ENCODE measurements around the gene SEMA4F.
"Not testable (repeated sequence)": the region's sequence is repeated elsewhere in the genome, so short reads cannot be mapped to it uniquely, and the experiment has no call there.

The SEMA4F gene
- total RNA-seq: 20.0 to 41.6 (median 25.6) reads per million in 4 experiments

DNA sequence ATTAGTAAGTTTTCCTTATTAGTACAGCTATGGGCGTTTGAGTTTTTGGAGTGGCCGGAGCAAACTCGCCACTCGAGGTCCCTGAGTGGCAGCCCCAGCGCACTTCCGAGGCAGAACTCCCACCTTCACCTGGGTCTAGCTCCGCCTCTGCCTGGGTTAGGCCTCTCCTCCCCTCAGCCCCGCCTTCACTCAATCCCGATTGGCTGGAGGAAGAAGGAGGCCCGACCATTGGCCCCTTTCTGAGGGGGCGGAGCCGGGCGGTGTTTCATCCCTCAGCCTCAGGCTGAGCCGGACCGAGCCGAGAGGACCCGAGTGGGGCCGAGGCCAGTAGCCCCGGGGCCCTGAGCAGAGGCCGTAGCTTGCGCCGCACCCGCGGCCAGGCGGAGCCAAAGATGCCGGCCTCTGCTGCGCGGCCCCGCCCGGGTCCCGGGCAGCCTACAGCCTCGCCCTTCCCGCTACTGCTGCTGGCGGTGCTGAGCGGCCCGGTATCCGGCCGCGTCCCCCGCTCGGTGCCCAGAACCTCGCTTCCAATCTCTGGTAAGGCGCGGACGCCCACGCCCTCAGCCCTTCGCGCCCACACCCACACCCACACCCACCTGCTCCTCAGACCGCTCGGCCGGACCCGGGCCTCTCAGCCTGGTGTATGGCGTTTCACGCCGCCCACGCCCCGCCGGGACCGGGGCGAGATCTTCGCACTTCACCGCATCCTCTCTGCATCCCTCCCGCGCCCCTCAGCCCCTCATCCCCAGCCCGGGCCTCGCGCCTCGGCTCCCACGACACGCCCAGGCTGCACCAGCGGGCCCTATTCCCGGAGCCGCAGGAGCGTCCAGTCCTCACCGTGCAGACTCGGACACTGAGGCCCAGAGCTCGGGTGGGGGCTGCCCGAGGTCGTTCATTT, at the start of gene SEMA4F:
TSS of gene SEMA4F (plus strand) at position 263 of the 898 bp plus-strand sequence. CDS start at position 393, 130 bp downstream.
- peak; percentile 92 for DNase-seq

DNA sequence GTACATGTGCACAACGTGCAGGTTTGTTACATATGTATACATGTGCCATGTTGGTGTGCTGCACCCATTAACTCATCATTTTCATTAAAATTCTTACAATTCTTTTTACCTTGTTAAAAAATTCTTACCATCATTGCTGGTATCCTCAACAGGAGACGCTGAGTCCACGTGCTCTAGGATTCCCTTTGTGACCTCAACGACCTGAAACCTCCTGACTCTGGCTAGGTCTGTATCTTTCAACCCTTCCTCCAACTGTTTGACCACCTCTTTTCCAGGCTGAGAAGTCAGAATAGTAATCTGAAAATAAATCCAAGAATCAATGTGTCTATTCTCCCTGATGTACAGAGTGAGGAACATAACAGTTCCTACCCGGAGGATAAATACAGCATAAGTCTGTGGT, 47.1 kb upstream of the SEMA4F start:
- no peak for DNase-seq

GRCh38 chr2:74617122-74617521, 36.9 kb upstream of the SEMA4F start:
- no peak for DNase-seq

DNA sequence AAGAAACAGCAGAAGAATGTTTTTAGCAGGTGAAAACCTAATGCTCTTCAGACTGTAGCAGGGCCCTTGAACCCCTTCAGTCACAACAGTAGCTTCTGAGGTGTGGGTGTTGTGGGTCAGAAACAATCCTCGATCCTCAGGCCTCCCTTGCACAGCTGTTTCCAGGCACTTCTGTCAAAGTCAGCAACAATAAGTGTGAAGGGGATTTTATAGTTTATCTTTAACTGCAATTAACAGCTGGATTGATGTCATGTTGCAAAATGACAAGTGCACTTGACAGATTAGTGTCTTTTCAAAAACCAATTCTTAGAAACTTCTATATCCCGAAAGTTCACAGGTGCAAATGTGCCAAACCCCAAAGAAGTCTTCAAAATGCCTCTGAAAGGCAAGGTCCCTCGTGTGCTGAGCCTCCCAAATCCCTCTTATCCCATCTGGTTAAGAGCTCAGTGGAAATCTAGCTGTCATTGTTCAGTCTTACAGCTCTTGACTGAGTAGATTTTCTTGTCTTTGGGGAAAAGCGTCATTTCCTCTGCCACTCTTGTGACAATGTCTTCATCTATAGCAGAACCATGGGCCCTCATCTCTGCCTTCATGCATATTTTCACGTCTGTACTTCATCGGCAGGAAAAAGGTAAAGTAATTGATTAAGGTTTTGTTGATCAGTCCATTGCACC, 35.5 kb upstream of the SEMA4F start:
- DNase-seq: no peak

GRCh38 chr2:74619651-74620297, 34.3 kb upstream of the SEMA4F start:
- no peak for DNase-seq

DNA sequence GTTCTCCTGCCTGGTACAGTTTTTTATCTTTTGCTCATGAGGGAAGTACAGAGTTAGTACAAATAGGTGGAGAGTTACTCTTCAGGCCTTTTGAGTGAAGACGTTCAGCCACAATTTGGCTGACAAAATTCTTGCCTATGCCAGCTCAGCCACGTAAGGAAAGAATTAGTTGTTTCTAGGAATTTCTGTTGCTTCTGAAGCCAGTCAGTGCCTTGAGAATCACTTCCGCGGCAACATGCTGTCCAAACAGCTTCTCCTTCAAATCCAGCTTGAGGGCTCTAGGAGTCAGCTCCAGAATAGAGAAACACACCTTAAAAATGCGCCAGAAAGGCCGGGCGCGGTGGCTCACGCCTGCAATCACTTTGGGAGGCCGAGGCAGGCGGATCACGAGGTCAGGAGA, 33.4 kb upstream of the SEMA4F start:
- no peak for DNase-seq

DNA sequence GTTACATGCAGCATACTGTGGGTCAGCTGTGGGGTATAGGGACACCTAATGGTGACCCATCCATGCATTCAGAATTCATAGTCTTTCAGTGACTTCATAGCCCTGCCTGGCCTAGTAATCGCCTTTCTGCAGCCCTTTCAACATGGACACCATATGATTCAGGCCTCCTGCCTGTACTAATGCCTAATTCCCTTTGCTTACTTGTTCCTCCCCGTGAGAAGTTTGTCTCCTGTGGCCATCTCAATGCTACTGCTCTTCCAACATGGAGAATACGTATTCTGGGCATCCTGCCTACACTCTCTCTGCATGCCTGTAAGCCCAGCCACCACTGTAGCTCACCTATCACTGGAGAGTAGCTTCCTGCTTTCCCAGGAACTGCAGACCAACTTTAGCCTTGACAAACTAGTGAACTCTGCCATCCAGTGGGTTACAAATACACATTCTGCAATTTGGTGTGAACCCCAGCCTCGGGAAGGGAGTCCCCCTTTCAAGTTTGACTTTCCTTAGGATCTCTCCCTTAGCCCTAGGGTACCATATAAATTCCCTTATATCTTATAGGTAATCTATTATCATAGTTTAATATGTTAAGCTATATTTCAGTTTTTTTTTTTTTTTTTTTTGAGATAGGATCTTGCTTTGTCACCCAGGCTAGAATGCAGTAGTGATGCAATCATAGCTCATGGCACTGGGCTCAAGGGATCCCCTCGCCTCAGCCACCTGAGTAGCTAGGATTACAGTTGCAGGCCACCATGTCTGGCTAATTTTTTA, 28.2 kb upstream of the SEMA4F start:
- DNase-seq: no peak

GRCh38 chr2:74628538-74629105, 25.4 kb upstream of the SEMA4F start:
- no peak for DNase-seq

GRCh38 chr2:74630454-74630853, 23.6 kb upstream of the SEMA4F start:
- DNase-seq: not testable (repeated sequence)

DNA sequence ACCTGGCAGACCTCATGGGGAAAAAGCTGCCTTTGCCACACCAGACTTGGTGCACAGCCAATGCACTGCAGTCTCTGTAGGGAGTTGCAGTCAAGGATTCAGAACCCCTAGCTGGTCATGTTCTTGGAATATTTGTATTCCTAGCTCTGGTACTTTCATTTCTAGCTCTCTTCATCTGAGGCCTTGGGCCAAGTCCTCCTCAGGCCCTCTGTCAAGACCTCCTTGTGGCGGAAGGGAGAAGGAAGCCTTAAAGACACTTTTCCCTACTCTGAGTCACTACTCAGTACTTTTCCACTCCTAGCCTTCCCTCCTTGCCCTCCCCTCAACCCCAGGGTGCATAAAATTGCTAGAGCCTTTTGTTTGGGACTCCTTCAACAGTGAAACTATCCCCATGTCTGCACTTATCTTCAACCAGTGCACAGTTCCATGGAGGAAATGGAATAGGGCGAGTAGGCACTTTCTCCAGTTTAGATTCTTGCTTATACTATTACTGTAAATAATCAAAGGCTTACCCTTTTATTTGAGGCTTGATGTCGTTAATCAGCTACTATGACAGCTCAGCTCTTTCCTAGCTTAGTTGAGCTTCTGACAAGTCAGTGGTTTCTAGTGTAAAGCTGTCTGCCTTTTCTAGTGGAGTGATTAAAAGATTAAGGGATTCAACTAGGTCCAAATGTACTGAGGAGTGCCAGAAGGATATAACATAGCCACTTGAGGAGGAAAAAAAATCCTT, 21.7 kb upstream of the SEMA4F start:
- DNase-seq: no peak

- no peak for DNase-seq
Measured at GRCh38 chr2:74632939-74633312, 21.1 kb upstream of the SEMA4F start.

GRCh38 chr2:74639550-74639949, 14.5 kb upstream of the SEMA4F start:
- no peak for DNase-seq

DNA sequence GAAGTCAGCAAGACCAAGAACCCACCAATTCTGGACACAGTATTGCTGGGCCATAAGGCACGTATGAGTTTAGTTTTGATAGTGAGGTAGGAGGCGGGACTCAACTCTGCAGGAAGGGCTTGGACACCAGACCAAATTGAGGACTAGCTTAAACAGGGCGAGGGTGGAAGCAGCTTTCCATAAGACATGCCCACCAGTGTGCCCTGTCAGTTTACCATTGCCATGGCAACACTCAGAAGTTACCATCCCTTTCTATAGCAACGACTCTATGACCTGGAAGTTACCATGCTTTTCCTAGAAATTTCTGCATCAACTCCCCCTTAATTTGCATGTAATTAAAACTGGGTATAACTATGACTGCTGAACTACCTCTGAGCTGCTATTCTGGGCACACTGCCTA, 8.7 kb upstream of the SEMA4F start:
- DNase-seq: no peak

GRCh38 chr2:74646201-74646600, 7.8 kb upstream of the SEMA4F start:
- DNase-seq: no peak

DNA sequence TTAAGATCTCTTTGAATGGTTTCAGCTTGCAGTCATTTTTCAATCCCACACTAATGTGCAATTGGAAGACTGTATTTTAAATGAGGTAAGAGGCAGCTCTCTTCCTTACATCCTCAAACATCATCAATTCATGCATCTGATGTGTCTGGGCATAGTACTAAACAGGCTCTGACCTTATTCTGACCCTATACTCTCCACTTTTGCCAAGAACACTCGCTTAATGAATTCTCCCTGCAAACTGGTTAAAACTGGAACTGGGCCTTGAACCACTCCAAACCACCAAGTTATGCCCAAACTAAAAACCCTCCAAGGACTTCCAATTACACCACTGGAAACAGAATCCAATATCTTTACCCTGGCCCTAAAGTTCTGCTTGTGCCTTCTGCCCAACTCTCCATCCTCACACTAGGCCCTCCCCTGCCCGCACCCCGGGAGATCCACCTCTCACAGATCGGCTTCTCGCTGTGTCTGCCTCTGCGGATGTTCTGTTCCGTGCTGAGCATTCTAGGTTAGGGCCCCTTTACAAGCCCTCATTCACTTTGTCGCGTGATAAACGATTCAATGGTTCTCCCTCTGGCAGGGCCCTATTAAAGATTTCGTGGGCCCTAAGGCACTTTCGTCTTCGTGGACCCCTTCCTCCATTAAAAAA, 7.1 kb upstream of the SEMA4F start:
- DNase-seq: no peak

DNA sequence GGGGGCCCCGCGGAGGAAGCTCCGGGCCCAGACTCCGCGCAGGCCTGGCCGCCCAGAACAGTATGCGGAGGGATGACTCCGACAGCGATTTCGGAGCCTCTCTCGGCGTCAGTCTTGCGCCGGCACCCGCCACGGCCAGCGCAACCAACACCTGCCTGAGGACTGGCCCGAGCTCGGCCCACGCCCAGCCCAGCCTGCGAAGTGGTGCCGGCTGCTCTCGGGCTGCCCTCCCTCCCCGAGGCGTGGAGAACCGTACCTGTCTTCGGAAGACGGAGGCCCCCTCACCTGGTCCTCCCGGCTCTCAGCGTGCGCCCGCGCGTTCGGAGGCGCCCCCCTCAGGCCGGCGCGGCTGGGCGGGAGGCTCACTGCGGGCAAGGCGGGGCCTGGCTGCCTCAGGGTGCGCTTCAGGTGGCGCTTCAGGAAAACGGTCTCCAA, 6.0 kb upstream of the SEMA4F start, which contains the start of gene M1AP:
TSS of gene M1AP (minus strand) at position 322 of the 435 bp plus-strand sequence. CDS start 8,055 bp downstream, outside the sequence.
- DNase-seq: no peak

- DNase-seq: no peak
Measured at GRCh38 chr2:74653589-74653984, 460 bp upstream of the SEMA4F start.

GRCh38 chr2:74655579-74655978, 1.5 kb downstream of the SEMA4F start:
- no peak for DNase-seq

DNA sequence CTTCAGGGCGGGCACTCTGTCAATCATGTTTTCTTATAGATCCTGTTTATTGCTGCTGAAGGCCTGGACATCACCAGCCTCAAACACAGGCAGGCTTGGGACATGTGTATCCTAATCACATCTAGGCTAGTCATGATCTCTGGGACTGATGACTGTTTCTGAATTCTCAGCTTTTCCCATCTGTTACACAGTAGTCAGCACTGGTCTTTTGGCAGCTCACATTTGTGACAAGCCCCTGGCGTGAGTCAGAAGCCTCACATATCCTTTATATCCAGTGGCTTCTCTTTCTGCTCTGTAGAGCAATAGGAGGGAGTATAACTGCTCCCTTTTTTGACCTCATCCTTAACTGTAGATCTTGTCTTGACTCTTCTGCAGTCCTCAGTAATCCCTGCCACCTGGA, 4.5 kb downstream of the SEMA4F start:
- DNase-seq: no peak

GRCh38 chr2:74659462-74659861, 5.4 kb downstream of the SEMA4F start:
- no peak for DNase-seq

DNA sequence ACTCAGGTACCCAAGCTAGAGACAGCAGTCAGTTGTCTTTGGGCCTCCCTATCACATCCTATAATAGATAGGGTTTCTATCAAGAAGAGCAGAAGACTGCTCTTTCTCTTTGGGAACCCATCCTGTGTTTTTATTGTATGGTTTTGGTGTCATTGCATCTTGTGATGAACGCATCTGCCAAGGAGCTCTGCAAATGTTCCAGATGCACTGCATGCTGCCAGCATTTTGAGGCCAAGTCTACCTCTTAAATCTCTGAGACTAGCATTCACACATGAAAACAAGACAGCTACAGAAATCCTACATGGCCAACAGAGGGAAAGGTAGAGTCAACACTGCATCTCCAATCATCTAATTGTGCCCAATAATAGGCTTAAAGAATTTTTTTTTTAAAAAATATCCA, 14.0 kb downstream of the SEMA4F start:
- no peak for DNase-seq

Measured in effector CD8-positive, alpha-beta T cell (primary cell).